Activated T-cell treated with anti-CD3 and anti-CD28 coated beads for 24 hours (primary cell): ENCODE measurements around the gene NPAS3.

ENCODE experiments used
- DNase-seq: peaks from one replicate; pipeline ENCODE4 v3.0.0-alpha.2; 2020; ENCODE audit warnings: low read depth

The NPAS3 gene

DNA sequence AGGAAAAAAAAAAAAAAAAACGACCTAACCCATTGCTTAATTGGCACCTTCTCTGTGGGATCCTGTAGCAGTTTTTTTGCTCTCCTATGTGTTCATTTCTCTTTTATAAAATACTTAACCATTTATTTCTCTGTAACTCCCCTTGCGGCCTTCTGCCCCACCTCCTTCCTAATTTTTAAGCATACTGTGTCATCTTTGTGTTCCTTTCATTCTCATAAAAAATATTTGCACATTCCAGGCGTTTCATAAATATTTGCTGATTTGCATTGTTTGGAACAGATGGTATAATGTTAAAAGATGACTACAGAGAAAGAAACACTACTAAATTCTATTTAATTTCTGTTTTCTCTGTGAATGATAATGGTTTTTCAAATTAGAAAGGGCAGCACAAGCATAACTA is 77.9 kb downstream of the NPAS3 start:
- no peak for DNase-seq

DNA sequence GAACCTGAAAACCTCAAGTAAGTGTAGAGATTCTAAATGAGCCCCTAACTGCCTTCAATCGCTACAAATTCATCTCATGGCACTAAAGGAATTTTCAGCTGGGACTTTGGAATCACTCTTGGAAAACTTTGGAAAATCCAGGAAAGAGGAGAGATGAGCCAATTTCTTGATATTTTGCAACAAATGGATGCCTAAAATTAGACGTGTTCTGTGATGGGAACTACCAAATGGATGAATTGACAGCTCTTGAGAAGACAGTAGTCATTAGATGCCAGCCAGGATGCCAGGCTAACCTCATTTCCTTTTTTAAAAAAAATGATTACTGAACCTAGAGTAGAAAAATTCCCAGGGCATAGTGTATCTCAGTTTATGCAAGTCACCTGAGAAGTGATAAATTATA is 78.3 kb downstream of the NPAS3 start:
- DNase-seq: no peak

GRCh38 chr14:33019346-33019745 is 80.7 kb downstream of the NPAS3 start:
- DNase-seq: no peak

- no peak for DNase-seq
Observed at GRCh38 chr14:33026850-33027430, 88.3 kb downstream of the NPAS3 start.

GRCh38 chr14:33029511-33029910 is 90.8 kb downstream of the NPAS3 start:
- DNase-seq: no peak

DNA sequence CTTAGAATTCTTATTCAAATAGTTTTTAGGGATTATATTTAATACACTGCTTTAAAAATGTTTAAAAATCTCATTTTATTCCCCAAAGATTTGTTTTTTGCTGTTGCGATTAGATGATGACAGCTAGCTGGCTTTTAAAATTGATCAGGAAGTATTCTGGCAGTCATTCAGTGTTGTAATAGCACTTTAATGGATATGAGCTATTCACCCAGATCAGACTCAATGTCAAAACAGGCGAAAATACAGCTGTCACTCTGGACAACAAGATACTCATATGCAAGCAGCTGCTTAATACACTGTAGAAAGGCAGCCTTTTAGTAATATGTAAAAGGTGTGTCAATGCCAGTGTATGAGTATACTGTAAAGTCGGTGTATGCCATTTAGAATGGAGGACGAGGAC is 91.7 kb downstream of the NPAS3 start:
- DNase-seq: no peak

DNA sequence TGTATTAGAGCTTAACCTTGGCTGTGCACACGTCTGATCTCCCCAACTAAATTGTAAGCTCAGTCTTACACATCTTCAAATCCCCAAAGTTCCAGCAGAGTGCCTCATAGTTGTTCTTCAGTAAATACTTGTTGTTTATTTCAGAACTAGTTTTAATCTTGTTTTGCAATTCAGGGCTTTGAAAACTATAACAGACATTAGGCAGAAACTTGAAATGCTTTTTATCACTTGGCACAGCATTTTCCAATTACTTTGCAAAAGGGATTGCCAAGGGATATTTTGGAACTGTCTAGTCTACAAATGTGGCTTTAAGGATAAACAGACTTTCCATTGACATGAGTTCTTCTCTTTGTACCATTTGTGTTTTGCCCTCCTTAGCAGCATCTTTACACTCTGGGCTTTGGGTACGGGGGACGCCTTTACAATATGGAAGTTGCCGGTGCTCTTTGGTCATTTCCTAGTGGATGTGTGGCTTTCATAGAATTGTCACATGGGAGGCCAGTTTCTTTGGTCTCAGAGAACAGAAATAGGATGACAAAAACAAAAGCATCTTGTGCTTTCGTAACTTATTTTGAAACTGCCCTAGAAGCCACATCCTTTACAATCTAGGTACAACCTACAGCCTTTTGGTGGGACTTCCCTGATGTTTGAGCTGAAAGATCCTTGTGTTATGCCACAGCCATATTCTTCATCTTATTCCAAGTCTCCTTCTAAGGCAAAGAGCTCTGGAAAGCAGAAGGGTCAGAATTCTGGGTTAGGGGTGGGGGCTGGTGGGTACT is 96.9 kb downstream of the NPAS3 start:
- no peak for DNase-seq

GRCh38 chr14:33039311-33039710 is 100.6 kb downstream of the NPAS3 start:
- no peak for DNase-seq

DNA sequence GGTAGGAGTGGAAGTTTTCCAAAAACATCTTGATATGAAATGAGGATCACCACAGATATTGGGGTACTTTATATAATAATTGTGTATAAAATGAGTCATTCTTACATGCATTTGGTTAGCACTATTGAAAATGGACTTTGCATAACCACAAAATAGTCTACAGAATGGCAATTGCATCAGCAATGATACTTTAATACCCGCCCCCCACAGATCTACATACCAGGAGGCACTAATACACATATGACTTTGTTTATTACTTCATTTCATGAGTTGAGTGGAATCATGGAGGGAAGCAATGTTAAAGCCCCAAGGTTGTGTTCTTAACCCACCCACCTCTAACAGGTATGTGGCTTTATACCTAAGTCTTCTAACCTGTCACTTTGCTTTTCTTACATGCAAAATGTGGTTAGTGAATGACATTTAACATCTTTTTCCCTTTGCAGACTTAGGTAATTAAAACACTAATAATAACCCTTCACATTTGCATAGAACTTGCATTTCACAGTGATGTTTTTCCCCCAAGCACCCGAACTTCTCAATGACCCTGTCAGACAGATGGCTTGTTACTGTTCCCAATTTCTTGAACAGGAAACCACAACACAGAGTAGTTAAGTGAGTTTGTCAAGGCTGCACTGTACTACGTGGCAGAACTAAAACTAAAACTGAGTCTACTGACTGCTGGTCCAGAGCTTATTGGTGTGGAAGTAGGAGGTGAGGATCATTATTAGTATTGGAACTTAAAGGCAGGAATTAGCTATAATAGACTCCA is 101.9 kb downstream of the NPAS3 start:
- no peak for DNase-seq

DNA sequence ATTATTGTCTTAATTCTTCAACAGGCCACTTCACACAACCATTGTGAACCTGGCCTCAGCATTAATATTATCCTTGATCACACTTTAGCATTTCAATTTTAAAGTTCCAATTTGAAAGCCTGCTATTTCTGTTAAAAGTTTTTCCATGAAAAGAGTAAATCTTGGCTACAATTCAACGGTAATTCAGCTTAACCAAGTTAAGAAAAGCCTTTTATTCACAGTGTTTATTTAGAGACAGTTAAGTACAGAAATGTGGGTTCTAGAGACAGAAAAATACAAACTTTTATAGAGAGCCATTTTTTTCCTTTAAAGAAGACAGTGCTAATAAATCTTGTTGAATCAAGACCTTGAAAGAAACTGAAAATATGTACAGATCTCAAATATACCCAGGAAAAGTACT is 103.9 kb downstream of the NPAS3 start:
- no peak for DNase-seq

DNA sequence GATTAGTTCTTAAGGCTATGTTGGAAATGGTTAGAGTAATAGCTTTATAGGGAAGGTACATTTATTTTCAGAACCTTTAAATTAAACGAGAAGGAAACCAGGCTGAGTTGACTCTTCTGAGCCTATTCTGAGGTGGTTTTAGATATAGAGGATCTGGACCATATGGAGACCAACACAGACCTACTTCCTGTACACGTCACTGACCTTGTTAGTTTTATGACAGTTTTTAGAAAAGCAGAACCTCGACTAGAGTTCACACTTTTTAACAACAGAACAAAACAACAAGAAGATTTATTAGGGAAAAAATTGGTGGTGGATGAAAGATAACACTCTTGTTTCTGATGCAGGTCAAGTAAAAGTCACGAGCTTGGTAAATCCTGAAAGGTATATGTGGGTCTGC is 107.1 kb downstream of the NPAS3 start:
- DNase-seq: no peak

DNA sequence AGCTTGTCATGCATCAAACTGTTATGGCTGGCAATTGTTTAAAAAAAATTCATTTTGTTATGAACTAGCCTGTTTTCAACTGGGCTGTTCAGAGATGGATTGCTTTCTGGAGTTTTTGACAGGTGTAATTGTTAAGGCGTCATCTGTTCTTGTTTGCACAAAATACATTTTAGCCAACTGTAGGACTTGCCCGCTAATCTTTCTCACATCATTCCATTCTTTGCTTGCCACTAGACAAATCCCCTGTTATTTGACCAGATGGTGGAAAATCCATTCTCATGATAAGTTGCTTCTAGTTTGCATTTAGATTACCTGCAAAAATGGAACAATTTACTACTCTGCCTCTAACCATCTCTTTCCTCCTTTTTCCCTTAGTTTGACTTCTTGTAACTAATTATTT is 114.3 kb downstream of the NPAS3 start:
- DNase-seq: no peak

DNA sequence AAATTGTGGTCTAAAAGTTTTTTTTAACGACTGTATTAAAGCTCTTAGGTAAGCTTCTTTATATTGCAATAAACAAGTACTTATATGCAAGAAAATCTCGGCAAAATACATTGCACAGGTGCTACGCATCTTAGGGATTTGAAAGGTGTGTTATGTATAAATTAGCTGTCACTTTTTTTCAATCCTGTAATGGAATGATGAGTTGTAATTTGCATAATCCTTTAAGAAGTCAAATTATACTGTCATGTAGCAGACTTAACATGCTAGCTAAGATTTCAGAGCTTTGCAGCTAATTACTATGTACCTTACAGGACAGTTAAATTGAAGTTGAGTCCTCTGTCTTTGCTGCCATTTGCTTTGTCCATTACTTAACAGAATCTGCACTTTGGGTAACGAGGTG is 117.5 kb downstream of the NPAS3 start:
- DNase-seq: no peak

DNA sequence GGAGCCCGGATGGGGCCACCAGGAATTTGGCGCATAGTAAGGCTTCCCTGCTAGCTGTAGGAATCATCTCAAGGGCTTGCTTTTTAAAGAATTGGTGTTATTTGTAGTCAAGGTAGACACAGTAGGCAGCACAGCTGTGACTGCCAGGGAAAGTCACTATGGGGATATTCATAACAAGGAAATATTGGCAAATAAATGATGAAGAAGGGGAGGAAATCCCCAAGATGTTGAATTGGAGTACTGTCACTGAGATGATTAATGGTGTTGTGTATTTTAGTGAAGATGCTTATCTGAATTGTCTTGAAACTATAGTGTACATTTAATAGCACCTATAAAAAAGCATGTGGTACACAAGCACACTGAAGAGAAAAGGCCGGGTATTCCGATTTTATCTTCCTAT is 118.9 kb downstream of the NPAS3 start:
- DNase-seq: no peak

DNA sequence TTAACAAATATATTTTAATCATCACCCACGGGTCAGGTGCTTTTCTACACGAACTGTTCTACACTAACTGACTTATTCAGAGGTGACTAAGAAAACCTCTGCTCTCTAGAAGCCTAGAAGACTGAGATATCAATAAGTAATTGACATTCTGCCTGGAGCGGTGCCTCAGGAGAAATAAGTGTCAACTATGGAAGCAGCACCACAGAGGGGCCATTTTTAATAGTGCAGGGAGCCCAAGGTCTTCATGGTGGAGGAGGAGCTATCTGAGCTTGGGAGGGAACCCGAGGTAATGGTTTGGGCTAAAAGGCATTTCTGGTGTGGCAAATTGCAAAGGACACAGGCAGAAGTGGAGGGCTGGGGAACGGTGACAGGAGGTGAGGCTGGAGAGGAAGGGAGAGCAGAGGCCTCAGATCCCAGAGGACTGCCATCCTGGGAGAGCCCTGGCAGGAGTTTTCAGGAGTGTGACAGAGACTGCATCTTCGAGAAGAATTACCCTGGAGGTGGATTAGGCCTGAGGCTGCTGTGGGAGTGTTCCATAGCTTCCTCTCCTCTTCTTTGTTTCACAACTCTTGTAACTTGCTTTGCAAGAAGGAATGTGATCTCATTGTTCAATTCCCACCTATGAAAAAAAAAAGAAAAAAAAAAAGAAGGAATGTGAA is 123.1 kb downstream of the NPAS3 start:
- DNase-seq: no peak

- DNase-seq: no peak
Observed at GRCh38 chr14:33062476-33062875, 123.8 kb downstream of the NPAS3 start.

- no peak for DNase-seq
Observed at GRCh38 chr14:33062881-33063280, 124.2 kb downstream of the NPAS3 start.

DNA sequence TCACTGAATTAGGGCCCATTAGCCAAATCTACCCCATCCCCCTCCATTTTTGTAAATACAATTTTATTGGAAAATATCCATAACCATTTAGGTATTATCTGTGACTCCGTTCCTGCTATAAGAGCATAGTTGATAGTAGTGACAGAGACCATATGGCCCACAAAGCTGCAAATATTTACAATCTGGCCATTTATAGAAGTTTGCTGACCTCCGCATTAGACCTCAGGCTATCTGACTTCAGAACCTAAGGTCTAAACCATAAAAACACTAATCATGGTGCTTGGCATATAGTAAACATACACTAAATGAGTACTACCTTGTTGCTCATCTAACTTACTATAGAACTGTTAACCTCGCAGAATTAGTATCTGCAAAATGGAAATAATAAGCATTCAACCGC is 124.8 kb downstream of the NPAS3 start:
- no peak for DNase-seq

- DNase-seq: no peak
Observed at GRCh38 chr14:33065634-33066033, 127.0 kb downstream of the NPAS3 start.

DNA sequence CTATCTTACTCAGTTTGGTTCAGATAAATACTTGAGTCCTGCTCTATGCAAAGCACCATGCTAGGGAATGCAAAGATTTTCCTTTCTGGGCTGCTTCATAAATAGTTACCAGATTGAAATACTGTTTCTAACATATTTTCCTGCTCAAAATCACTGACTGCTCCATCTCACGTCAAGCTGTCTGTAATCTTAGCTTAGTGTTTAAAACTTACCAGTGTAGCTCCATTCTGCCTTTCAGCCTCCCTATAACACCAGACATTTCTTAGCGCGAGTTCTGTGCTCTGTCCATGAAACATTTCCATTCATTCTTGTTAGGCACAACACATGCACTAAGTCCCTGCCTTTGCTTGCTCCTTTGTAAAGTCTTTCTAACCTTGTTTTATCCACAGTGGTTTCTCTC is 129.4 kb downstream of the NPAS3 start:
- DNase-seq: no peak

GRCh38 chr14:33068626-33069025 is 129.9 kb downstream of the NPAS3 start:
- DNase-seq: no peak

- DNase-seq: no peak
Observed at GRCh38 chr14:33070475-33070874, 131.8 kb downstream of the NPAS3 start.

- DNase-seq: no peak
Observed at GRCh38 chr14:33073023-33073422, 134.3 kb downstream of the NPAS3 start.
